Fibroblast of villous mesenchyme (primary cell): Measurements from ENCODE around the gene SENP5. TPM values are rescaled to one million over a fixed set of nuclear protein-coding genes. Genes with fewer than 3 reads are reported as not detected.
"Not testable (repeated sequence)": the region's sequence is repeated elsewhere in the genome, so short reads cannot be mapped to it uniquely, and the experiment has no call there.

Experiments used
- DNase-seq: peaks from one replicate; pipeline ENCODE4 v3.0.0-alpha.2; 2010; ENCODE audit warnings: low read depth
- H3K4me3 ChIP-seq: 2 replicates; pipeline ENCODE4 v1.5.1; 2011; ENCODE audit warnings: low read depth, mild to moderate bottlenecking, low read length
- total RNA-seq: library from RNA; depleted of rRNA; stranded (reverse); fragments of >200 nt; gene quantifications from 2 replicates; pipeline ENCODE4 v1.2.3, GENCODE V29; 2012
- TF ChIP-seq, protein P1 (sequence below): IDR thresholded peaks from 2 replicates; pipeline ENCODE4 v1.5.1; 2012; ENCODE audit warnings: low read depth, mild to moderate bottlenecking, low read length; ENCODE audit not compliant: insufficient read depth

The SENP5 gene
- total RNA-seq, 1 donor = 63.9 TPM

DNA sequence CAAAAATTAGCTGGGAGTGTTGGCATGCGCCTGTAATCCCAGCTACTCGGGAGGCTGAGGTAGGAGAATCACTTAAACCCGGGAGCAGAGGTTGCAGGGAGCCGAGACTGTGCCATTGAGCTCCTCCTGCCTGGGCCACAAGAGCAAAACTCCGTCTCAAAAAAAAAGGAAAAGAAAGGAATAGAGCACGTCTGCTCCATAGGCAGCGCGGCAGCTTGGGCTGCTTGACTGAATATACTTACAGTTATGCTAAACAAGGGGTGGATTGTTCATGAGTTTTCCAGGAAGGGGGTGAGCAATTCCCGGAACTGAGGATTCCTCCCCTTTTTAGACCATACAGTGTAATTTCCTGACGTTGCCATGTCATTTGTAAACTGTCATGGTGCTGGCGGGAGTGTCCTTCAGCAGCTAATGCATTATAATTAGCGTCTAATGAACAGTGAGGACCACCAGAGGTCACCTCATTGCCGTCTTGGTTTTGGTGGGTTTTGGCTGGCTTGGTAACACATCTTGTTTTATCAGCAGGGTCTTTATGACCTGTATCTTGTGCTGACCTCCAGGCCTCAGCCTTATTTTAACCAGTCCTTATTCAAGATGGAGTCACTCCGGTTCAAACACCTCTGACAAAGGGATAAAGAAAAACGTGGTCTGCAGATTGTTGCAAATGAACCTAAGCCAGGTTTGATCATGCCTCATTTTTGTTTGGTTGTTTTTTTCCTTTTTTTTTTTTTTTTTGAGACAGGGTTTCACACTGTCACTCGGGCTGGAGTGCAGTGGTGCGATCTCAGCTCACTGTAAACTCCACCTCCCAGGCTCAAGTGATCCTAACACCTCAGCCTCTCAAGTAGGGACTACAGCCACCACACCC, 24.9 kb upstream of the SENP5 start:
- TF ChIP-seq, protein P1, sequence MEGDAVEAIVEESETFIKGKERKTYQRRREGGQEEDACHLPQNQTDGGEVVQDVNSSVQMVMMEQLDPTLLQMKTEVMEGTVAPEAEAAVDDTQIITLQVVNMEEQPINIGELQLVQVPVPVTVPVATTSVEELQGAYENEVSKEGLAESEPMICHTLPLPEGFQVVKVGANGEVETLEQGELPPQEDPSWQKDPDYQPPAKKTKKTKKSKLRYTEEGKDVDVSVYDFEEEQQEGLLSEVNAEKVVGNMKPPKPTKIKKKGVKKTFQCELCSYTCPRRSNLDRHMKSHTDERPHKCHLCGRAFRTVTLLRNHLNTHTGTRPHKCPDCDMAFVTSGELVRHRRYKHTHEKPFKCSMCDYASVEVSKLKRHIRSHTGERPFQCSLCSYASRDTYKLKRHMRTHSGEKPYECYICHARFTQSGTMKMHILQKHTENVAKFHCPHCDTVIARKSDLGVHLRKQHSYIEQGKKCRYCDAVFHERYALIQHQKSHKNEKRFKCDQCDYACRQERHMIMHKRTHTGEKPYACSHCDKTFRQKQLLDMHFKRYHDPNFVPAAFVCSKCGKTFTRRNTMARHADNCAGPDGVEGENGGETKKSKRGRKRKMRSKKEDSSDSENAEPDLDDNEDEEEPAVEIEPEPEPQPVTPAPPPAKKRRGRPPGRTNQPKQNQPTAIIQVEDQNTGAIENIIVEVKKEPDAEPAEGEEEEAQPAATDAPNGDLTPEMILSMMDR = no peak
- H3K4me3 ChIP-seq = no peak overlapping the region
- DNase-seq = no peak

DNA sequence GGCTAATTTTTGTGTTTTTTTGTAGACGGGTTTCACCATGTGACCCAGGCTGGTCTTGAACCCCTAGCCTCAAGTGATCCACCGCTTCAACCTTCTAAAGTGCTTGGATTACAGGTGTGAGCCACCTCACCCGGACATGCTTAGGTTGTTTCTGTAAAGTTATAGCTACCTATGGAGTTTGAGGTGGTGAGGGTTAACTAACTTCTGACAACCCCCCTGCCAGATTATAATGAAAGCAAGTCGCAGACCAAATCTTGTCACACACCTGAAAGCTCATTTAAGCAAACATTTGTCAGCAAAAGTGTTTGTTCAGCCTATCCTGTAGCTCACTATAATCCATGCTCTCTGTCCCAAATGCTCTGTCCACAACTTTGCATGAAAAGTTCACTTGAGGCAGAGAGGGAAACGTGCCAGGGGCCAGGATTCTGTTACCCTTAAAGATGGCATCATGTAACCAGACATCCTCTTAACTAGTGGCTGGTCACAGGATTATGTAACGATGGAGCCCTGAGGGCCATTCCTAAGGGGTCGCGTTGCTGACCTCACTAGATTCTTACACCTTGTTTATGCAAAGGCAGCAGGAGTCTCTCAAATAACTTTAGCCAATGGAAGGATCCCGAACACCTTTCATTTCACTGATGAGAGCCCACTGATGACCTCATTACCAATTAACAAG, 24.1 kb upstream of the SENP5 start:
- TF ChIP-seq, protein P1 = no peak
- no peak overlapping the region for H3K4me3 ChIP-seq
- DNase-seq = no peak

DNA sequence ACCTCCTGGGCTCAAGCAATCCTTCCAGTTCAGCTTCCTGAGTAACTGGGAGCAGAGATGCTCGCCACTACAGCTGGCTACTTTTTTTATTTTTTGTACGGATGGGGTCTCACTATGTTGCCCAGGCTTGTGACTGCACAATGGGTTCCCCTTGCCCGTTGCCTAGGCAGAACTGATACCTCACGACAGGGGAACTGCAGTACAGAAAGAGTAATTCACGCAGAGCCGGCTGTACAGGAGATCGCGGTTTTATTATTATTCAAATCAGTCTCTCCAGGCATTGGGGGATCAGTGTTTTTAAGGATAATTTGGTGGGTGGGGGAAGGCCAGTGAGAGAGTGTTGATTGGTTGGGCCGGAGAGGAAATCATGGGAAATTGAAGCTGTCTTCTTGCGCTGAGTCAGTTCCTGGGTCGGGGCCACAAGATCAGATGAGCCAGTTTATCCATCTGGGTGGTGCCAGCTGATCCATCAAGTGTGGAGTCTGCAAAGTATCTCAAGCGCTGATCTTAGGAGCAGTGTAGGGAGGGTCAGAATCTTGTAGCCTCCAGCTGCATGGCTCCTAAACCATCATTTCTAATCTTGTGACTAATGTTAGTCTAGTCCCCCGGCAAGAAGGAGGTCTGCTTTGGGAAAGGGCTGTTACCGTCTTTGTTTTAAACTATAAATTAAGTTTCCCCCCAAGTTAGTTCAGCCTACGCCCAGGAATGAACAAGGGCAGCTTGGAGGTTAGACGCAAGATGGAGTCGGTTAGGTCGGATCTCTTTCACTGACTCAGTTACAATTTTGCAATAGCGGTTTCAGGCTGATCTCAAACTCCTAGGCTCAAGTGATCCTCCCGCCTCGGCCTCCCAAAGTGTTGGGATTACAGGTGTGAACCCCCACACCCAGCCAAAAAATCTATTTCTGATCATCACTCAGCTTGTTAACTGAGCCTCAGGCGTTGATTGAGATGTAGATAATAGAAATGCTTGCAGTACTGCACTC, 23.2 kb upstream of the SENP5 start:
- DNase-seq, H3K4me3 ChIP-seq: not testable (repeated sequence)

DNA sequence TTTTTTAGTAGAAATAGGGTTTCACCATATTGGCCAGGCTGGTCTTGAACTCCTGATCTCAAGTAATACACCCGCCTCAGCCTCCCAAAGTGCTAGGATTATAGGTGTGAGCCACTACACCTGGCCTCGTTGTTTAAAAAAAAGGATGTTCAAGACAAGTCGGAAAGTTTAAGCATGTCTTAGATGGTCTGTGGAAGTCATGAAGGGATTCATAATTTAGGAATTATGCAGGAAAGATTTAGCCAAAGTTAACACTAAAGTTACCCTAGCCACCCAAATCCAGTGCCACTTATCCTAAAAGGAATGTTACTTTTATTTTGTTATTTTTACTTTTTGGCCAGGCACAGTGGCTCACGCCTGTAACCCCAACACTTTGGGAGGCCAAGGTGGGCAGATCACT, 19.3 kb upstream of the SENP5 start:
- not testable (repeated sequence) for H3K4me3 ChIP-seq, DNase-seq

DNA sequence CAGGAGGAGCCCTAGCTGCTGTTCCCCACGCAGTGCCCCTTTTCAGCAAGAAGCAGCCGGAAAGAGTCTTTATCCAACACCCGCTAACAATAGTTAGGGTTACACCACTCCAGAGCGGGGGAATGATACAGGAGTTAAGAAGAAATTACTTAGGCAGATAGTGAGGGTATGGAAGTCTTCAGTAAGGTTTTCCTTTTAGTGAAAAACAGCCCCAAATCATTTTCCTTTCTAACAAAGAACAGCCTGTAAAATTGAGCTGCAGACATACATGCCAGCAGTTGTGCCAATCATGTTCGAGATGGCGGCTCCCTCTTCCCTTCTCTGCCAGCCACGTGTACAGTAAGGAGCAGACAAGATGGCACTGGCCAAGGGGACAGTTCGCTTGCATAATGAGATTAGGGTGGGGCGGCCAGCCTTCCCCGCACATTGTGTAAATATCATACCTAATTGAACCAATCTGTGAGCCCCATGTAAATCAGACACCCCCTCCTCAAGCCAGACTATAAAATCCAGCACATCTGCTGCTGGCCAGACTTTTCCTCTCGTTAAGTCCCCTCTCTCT, 18.5 kb upstream of the SENP5 start:
- TF ChIP-seq, protein P1 = no peak
- no peak overlapping the region for H3K4me3 ChIP-seq
- no peak for DNase-seq

DNA sequence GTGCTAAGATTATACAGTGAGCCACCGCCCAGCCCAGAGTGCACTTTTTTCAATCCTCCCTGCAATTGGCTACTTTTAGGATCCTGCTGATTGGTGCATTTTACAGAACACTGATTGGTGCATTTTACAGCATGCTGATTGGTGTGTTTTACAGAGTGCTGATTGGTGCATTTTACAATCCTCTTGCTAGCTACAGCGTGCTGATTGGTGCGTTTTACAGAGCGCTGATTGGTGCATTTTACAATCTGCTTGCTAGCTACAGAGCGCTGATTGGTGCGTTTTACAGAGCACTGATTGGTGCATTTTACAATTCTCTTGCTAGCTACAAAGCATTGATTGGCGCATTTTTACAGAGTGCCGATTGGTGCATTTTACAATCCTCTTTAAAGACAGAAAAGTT, 4.7 kb upstream of the SENP5 start:
- not testable (repeated sequence) for DNase-seq, H3K4me3 ChIP-seq

DNA sequence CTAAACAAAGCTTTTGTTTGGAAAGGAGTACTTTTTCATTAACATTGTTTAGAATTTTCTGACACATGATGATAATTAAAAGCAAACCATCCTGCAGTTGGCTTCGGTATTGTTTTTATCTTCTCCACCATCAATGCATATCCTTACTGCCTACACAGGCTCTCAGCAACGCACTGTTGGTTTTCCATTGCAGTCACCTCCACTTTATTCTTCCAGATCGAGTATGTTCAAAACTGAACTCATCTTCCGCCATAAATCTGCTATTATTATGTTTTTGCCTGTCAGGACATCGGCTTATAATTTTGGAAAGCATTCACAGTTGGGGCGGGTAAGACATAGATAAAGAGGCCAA, 589 bp upstream of the SENP5 start:
- DNase-seq = no peak
- TF ChIP-seq, protein P1 = no peak

DNA sequence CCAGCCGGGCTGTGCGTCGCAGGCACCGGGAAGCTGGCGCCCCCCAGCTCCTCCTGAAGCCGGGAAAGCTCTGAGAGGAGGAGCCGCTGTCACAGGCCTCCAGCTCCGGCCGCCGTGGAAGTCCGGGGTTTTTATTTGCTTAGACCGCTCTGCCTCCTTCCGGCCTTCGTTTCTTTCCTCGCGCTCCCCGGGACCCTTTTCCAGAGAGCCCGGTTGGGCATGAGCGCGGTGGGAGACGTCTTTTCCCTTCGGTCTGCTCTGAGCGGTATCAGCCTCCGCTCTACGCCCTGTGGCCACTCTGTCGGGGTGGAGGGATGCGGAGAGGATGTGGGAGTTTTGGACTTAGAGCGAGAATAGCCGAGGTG, 559 bp downstream of the SENP5 start:
- peak overlapping the region; percentile 85 for H3K4me3 ChIP-seq
- TF ChIP-seq, protein P1 = no peak
- peak; percentile 36 for DNase-seq

More for the DNA sequence above, 589 bp upstream of the SENP5 start:
- peak overlapping the region; percentile 66 for H3K4me3 ChIP-seq
